K562 (cell line): Measurements from ENCODE around the gene GYG1.

ENCODE experiments used
- CC2D1A ChIP-seq: fragments of 450-650 bp; IDR thresholded peaks from 2 replicates; pipeline ENCODE4 v1.6.1; 2017; ENCODE audit warnings: mild to moderate bottlenecking
- CREM ChIP-seq: IDR thresholded peaks from 2 replicates; pipeline ENCODE4 v1.6.1; 2014; ENCODE audit warnings: antibody characterized with exemption, low read depth
- CTBP1 ChIP-seq: fragments of 450-650 bp; IDR thresholded peaks from 2 replicates; pipeline ENCODE4 v1.6.1; 2016; ENCODE audit warnings: borderline replicate concordance
- CTCF ChIP-seq, 3 experiments: IDR thresholded peaks in 2 of 3; conservative IDR thresholded peaks in 1 of 3; 2 replicates each; pipeline ENCODE4 v1.5.1; 2011 to 2012; ENCODE audit warnings: low read length in 3 of 3, mild to moderate bottlenecking in 3 of 3, control low read depth in 2 of 3, improper control_type of control experiment in 1 of 3, inconsistent platforms in 1 of 3, low read depth in 1 of 3, mixed read lengths in 1 of 3, moderate library complexity in 1 of 3; ENCODE audit not compliant: insufficient read depth in 2 of 3
- FIP1L1 ChIP-seq: fragments of 200-400 bp; formaldehyde crosslinking; IDR thresholded peaks from 2 replicates; pipeline ENCODE4 v1.6.1; 2018; ENCODE audit warnings: mild to moderate bottlenecking, low read depth, low read length; ENCODE audit not compliant: poor library complexity, severe bottlenecking
- MEF2A ChIP-seq: IDR thresholded peaks from 2 replicates; pipeline ENCODE4 v1.6.1; 2011; ENCODE audit warnings: low read depth, mild to moderate bottlenecking, low read length, moderate library complexity; ENCODE audit not compliant: control insufficient read depth
- SRF ChIP-seq, 2 experiments: fragments of 250-450, 450-650 bp in 1 of 2; sonication (Bioruptor Pico) in 1 of 2; sonication (generic) in 1 of 2; formaldehyde crosslinking; IDR thresholded peaks; 2 replicates each; pipeline versions ENCODE4 v1.5.0 to v1.5.1; 2020 to 2022; ENCODE audit warnings: mild to moderate bottlenecking in 1 of 2, missing genetic modification reagents in 1 of 2

- TF ChIP-seq CREM (no peak), CTCF (IDR thresholded peaks at IDR 0.05 in 2 of 3, conservative IDR thresholded peaks at IDR 0.05 in 1 of 3; ENCODE audit: insufficient read depth in 2 of 3, low read depth in 1 of 3, low read length in 3 of 3) (no peak), SRF (CRISPR knock-in tag; IDR thresholded peaks at IDR 0.05) (no peak), CTBP1 (no peak), MEF2A (no peak), CC2D1A (no peak), FIP1L1 (no peak)
Observed at GRCh38 chr3:148992635-148993255, 1.4 kb downstream of the GYG1 start.
